H1 (cell line): ENCODE data around the gene TRPM6. TPM values are rescaled to one million over a fixed set of nuclear protein-coding genes. Genes with fewer than 3 reads are reported as not detected.

Experiments used
- CTCF ChIA-PET: fragments of 300-600 bp; sonication (Branson Sonifier 250); formaldehyde crosslinking; loops from one replicate; lab custom pipeline; 2021; ENCODE audit not compliant: partially characterized antibody; lab: Charles Lee
- POLR2A ChIA-PET: fragments of 300-600 bp; sonication (Branson Sonifier 250); formaldehyde crosslinking; loops from one replicate; lab custom pipeline; 2021; ENCODE audit warnings: inconsistent platforms; ENCODE audit not compliant: partially characterized antibody; lab: Charles Lee
- DNase-seq, 2 experiments: peaks; one replicate each; pipeline versions ENCODE4 v3.0.0 to v3.0.0-alpha.2; 2010 to 2022; ENCODE audit warnings: low spot score in 2 of 2, low read depth in 1 of 2, mixed read lengths in 1 of 2
- FAIRE-seq: peaks from 2 replicates; lab custom pipeline; 2011; peaks lifted over from hg19 to GRCh38; lab: Jason Lieb, UNC
- H2AFZ ChIP-seq: 2 replicates; pipeline ENCODE4 v1.8.1; 2012; ENCODE audit warnings: low read length, inconsistent platforms
- H2AK5ac ChIP-seq: 2 replicates; pipeline ENCODE4 v1.6.1; 2013; ENCODE audit warnings: low read depth, low read length
- H2BK120ac ChIP-seq: replicated peaks from 2 replicates; pipeline ENCODE3; 2013; ENCODE audit warnings: low read depth, low read length, inconsistent platforms
- H2BK12ac ChIP-seq: 2 replicates; pipeline ENCODE4 v1.6.1; 2013; ENCODE audit warnings: low read depth, low read length
- H2BK15ac ChIP-seq: 2 replicates; pipeline ENCODE4 v1.6.1; 2013; ENCODE audit warnings: low read length
- H2BK20ac ChIP-seq: 2 replicates; pipeline ENCODE4 v1.6.1; 2013; ENCODE audit warnings: low read length
- H2BK5ac ChIP-seq: 2 replicates; pipeline ENCODE4 v1.6.1; 2013; ENCODE audit warnings: low read depth, low read length
- H3K14ac ChIP-seq: 2 replicates; pipeline ENCODE4 v1.6.1; 2013; ENCODE audit warnings: inconsistent platforms; ENCODE audit not compliant: insufficient read length
- H3K18ac ChIP-seq: 2 replicates; pipeline ENCODE4 v1.6.1; 2013; ENCODE audit warnings: low read length; ENCODE audit errors: extremely low read depth
- H3K23ac ChIP-seq: 2 replicates; pipeline ENCODE4 v1.6.1; 2013; ENCODE audit warnings: inconsistent platforms; ENCODE audit not compliant: insufficient read length
- H3K23me2 ChIP-seq: 2 replicates; pipeline ENCODE4 v1.6.1; 2013; ENCODE audit warnings: low read depth, low read length
- H3K27ac ChIP-seq: 2 replicates; pipeline ENCODE4 v1.6.1; 2011; ENCODE audit warnings: low read depth, low read length, inconsistent platforms
- H3K27me3 ChIP-seq, 4 experiments: replicated peaks in 1 of 4; 1 replicate in 1 of 4; 2 replicates in 3 of 4; pipeline versions ENCODE4 v1.6.1 to v1.8.1; 2011 to 2013; ENCODE audit warnings: low read length in 3 of 4, mild to moderate bottlenecking in 3 of 4, inconsistent platforms in 2 of 4, mixed read lengths in 2 of 4, moderate library complexity in 1 of 4; ENCODE audit not compliant: control insufficient read depth in 3 of 4, insufficient read depth in 3 of 4; ENCODE audit errors: extremely low read depth in 1 of 4
- H3K36me3 ChIP-seq, 4 experiments: 2 replicates each; pipeline versions ENCODE4 v1.6.1 to v1.8.1; 2011 to 2013; ENCODE audit warnings: mild to moderate bottlenecking in 4 of 4, low read length in 3 of 4, moderate library complexity in 2 of 4, control low read depth in 1 of 4, inconsistent platforms in 1 of 4; ENCODE audit not compliant: insufficient read depth in 4 of 4, control insufficient read depth in 2 of 4
- H3K4ac ChIP-seq: replicated peaks from 2 replicates; pipeline ENCODE3; 2013; ENCODE audit warnings: low read length, low read depth, mixed read lengths, inconsistent platforms; ENCODE audit not compliant: insufficient read length
- H3K4me1 ChIP-seq, 4 experiments: replicated peaks in 1 of 4; 1 replicate in 1 of 4; 2 replicates in 3 of 4; pipeline versions ENCODE4 v1.6.1 to v1.8.1; 2011 to 2013; ENCODE audit warnings: low read length in 3 of 4, inconsistent platforms in 2 of 4, mixed read lengths in 1 of 4; ENCODE audit not compliant: insufficient read depth in 4 of 4, control insufficient read depth in 3 of 4
- H3K4me2 ChIP-seq, 2 experiments: 2 replicates each; pipeline versions ENCODE4 v1.6.1 to v1.8.1; 2011 to 2013; ENCODE audit warnings: low read depth in 2 of 2, low read length in 2 of 2, control low read depth in 1 of 2, inconsistent platforms in 1 of 2, mild to moderate bottlenecking in 1 of 2; ENCODE audit not compliant: insufficient read depth in 1 of 2
- H3K4me3 ChIP-seq, 4 experiments: fragments of 200-600, 300-600 bp in 1 of 4; sonication (generic), shearing (Covaris generic), sonication (Bioruptor Twin) in 1 of 4; 2 replicates each; pipeline versions ENCODE4 v1.5.1 to v1.8.1; 2011 to 2016; ENCODE audit warnings: low read length in 4 of 4, low read depth in 3 of 4, control low read depth in 2 of 4, inconsistent platforms in 2 of 4, mild to moderate bottlenecking in 2 of 4, mixed read lengths in 1 of 4, moderate library complexity in 1 of 4; ENCODE audit not compliant: insufficient read depth in 2 of 4; ENCODE audit errors: extremely low read depth in 1 of 4
- H3K56ac ChIP-seq: replicated peaks from 2 replicates; pipeline ENCODE3; 2013; ENCODE audit warnings: low read depth, mild to moderate bottlenecking, mixed read lengths, low read length, inconsistent platforms; ENCODE audit not compliant: insufficient read length
- H3K79me1 ChIP-seq: 2 replicates; pipeline ENCODE4 v1.6.1; 2013; ENCODE audit warnings: low read depth, low read length, control low read depth
- H3K79me2 ChIP-seq, 2 experiments: 2 replicates each; pipeline versions ENCODE4 v1.6.1 to v1.8.1; 2012 to 2013; ENCODE audit warnings: low read length in 2 of 2, mild to moderate bottlenecking in 2 of 2, inconsistent platforms in 1 of 2; ENCODE audit not compliant: insufficient read depth in 2 of 2, control insufficient read depth in 1 of 2
- H3K9ac ChIP-seq, 4 experiments: replicated peaks in 1 of 4; 1 replicate in 1 of 4; 2 replicates in 3 of 4; pipeline versions ENCODE4 v1.6.1 to v1.8.1; 2011 to 2013; ENCODE audit warnings: low read depth in 3 of 4, low read length in 3 of 4, control low read depth in 2 of 4, mild to moderate bottlenecking in 2 of 4, moderate library complexity in 2 of 4, inconsistent platforms in 1 of 4; ENCODE audit errors: extremely low read depth in 1 of 4
- H3K9me3 ChIP-seq, 2 experiments: 2 replicates each; pipeline versions ENCODE4 v1.6.1 to v1.8.1; 2012 to 2013; ENCODE audit warnings: mild to moderate bottlenecking in 2 of 2, moderate library complexity in 2 of 2, control low read depth in 1 of 2, inconsistent platforms in 1 of 2, low read depth in 1 of 2, low read length in 1 of 2, mixed read lengths in 1 of 2; ENCODE audit not compliant: insufficient read depth in 2 of 2
- H4K20me1 ChIP-seq, 2 experiments: replicated peaks in 1 of 2; 2 replicates each; pipeline versions ENCODE3 to v1.8.1; 2011 to 2013; ENCODE audit warnings: inconsistent platforms in 2 of 2, low read length in 2 of 2, mild to moderate bottlenecking in 1 of 2; ENCODE audit not compliant: insufficient read depth in 2 of 2, control insufficient read depth in 1 of 2
- H4K5ac ChIP-seq: 2 replicates; pipeline ENCODE4 v1.6.1; 2013; ENCODE audit warnings: low read length, low read depth, mixed read lengths, inconsistent platforms; ENCODE audit not compliant: insufficient read length
- H4K8ac ChIP-seq: 2 replicates; pipeline ENCODE4 v1.8.0; 2013; ENCODE audit warnings: mild to moderate bottlenecking, moderate library complexity, low read length, inconsistent platforms; ENCODE audit not compliant: insufficient read depth; ENCODE audit errors: extremely low read depth
- H4K91ac ChIP-seq: replicated peaks from 2 replicates; pipeline ENCODE3; 2013; ENCODE audit warnings: low read length, mixed read lengths, inconsistent platforms; ENCODE audit not compliant: insufficient read length
- E2F6 ChIP-seq: IDR thresholded peaks from 2 replicates; pipeline ENCODE4 v1.6.1; 2012; ENCODE audit warnings: inconsistent platforms
- EGR1 ChIP-seq: IDR thresholded peaks from 2 replicates; pipeline ENCODE4 v1.6.1; 2011; ENCODE audit warnings: low read depth, low read length, borderline replicate concordance
- FOSL1 ChIP-seq: IDR thresholded peaks from 2 replicates; pipeline ENCODE4 v1.6.1; 2011; ENCODE audit warnings: mild to moderate bottlenecking, low read depth, low read length, moderate library complexity; ENCODE audit not compliant: insufficient read depth
- HDAC6 ChIP-seq: IDR thresholded peaks from one replicate; pipeline ENCODE4 v1.7.1; 2012; ENCODE audit warnings: low read depth, mild to moderate bottlenecking, inconsistent platforms, low read length, moderate library complexity
- KDM1A ChIP-seq: fragments of 200-600, 300-600 bp; sonication (generic); IDR thresholded peaks from 2 replicates; pipeline ENCODE4 v1.7.1; 2016; ENCODE audit warnings: mild to moderate bottlenecking, low read length, borderline replicate concordance
- RAD21 ChIP-seq, 2 experiments: IDR thresholded peaks in 1 of 2; conservative IDR thresholded peaks in 1 of 2; 2 replicates each; pipeline ENCODE4 v1.6.1; 2011; ENCODE audit warnings: low read depth in 2 of 2, low read length in 2 of 2, improper control_type of control experiment in 1 of 2, inconsistent platforms in 1 of 2, mild to moderate bottlenecking in 1 of 2, moderate library complexity in 1 of 2
- RXRA ChIP-seq: IDR thresholded peaks from 2 replicates; pipeline ENCODE4 v1.6.1; 2011; ENCODE audit warnings: low read depth, mild to moderate bottlenecking, low read length, moderate library complexity; ENCODE audit not compliant: insufficient read depth
- SP1 ChIP-seq: IDR thresholded peaks from 2 replicates; pipeline ENCODE4 v1.6.1; 2011; ENCODE audit warnings: low read depth, low read length
- SRF ChIP-seq: IDR thresholded peaks from 2 replicates; pipeline ENCODE4 v1.6.1; 2011; ENCODE audit warnings: mild to moderate bottlenecking, low read depth, low read length, moderate library complexity
- USF2 ChIP-seq: IDR thresholded peaks from 2 replicates; pipeline ENCODE4 v1.6.1; 2011; ENCODE audit warnings: low read length, improper control_type of control experiment
- WGBS, 2 experiments: shearing (Covaris generic) in 1 of 2; methylation state at CpG; one replicate each; pipeline versions ENCODE4 v1.1.6 to v1.1.7; 2013 to 2015; ENCODE audit warnings: low lambda C conversion rate in 2 of 2, mixed read lengths in 2 of 2, inconsistent platforms in 1 of 2, low coverage in 1 of 2, missing lambda C conversion rate in 1 of 2; ENCODE audit not compliant: insufficient replicate concordance in 2 of 2, insufficient coverage in 1 of 2, insufficient read length in 1 of 2; ENCODE audit errors: extremely low coverage in 1 of 2, missing lambda C conversion rate in 1 of 2; 5-methylcytosine and 5-hydroxymethylcytosine counted together
- polyA plus RNA-seq, 7 experiments: library from polyadenylated mRNA; depleted of rRNA in 3 of 7; stranded (reverse) in 5 of 7; unstranded in 2 of 7; fragments of >200 nt in 5 of 7; fragments of 200-250 nt in 2 of 7; gene quantifications; 1 replicate in 5 of 7; 2 replicates in 1 of 7; 4 replicates in 1 of 7; pipeline versions ENCODE4 v1.2.1 to v1.2.3, GENCODE V29; 2011 to 2013; ENCODE audit warnings: missing spikeins in 2 of 7, mixed read lengths in 2 of 7
- total RNA-seq: library from RNA; stranded (reverse); fragmentation: NEBNext Ultra II Directional; extraction: Animal tissue kit (Norgen Biotek cat#: 25700); gene quantifications from 2 replicates; pipeline ENCODE4 v1.2.1, GENCODE V29; 2021

The TRPM6 gene
- total and polyA plus RNA-seq, 2 of the 8 experiments (the other 6 are each of a cell fraction or from before 2014, with no cell fraction given), result 0.45 to 1.5 TPM

GRCh38 chr9:74855072-74855471 is 32.6 kb downstream of the TRPM6 start:
- Histone ChIP-seq H3K23me2 (no peaks in the 10 kb centered on the region; the same call in 1 of the 2 replicates), H3K4me3 (no peak overlapping the region), H2BK120ac (no peak overlapping the region), H2BK15ac (no peak overlapping the region), H2AFZ (no peak overlapping the region), H3K79me2 (no peaks in the 10 kb centered on the region), H4K8ac (no peak overlapping the region), H4K91ac (no peak overlapping the region), H3K4me2 (no peak overlapping the region), H3K18ac (no peak overlapping the region), H4K20me1 (no peaks in the 10 kb centered on the region), H3K27me3 (no peaks in the 10 kb centered on the region), H2AK5ac (no peak overlapping the region), H3K36me3 (no peaks in the 10 kb centered on the region), H2BK20ac (no peak overlapping the region), H3K23ac (no peak overlapping the region), H2BK5ac (no peak overlapping the region), H3K27ac (no peak overlapping the region), H3K56ac (no peak overlapping the region), H3K4ac (no peak overlapping the region), H3K9me3 (peaks cover 0 to 8% of the 10 kb centered on the region in 2 experiments; a peak in 1 of 4 replicates), H3K4me1 (no peaks in the 10 kb centered on the region), H3K79me1 (no peaks in the 10 kb centered on the region), H2BK12ac (no peak overlapping the region), H4K5ac (no peak overlapping the region), H3K14ac (no peak overlapping the region), H3K9ac (no peak overlapping the region)
- ChIA-PET CTCF (interaction anchor here (1.1 kb wide), 1 partner anchor 11 kb away, joined by 3 read pairs; no protein-coding TSS in a partner anchor), POLR2A (no interaction called here)
- FAIRE-seq (no peak), DNase-seq (no peak)
- 92% methylated on average over 6 of the region's 6 CpGs; no CpG with 5 or more reads in 1 of the 2 experiments for WGBS, 2 experiments
- TF ChIP-seq RAD21 (IDR thresholded peaks at IDR 0.05 in 1 of 2, conservative IDR thresholded peaks at IDR 0.05 in 1 of 2; ENCODE audit: low read depth in 2 of 2, low read length in 2 of 2) (no peak), SRF (no peak), HDAC6 (no peak), EGR1 (no peak), FOSL1 (no peak), E2F6 (no peak), RXRA (no peak), KDM1A (no peak), USF2 (no peak), SP1 (no peak)
